HCT116 (cell line): ENCODE measurements around the gene POLE. TPM values are rescaled to one million over a fixed set of nuclear protein-coding genes. Genes with fewer than 3 reads are reported as not detected.

Experiments used
- ATAC-seq: fragments of 200-7000 bp; cut with Tn5 transposase; 2 replicates; pipeline ENCODE4 v1.9.1; 2020; ENCODE audit warnings: mild to moderate bottlenecking, moderate library complexity
- BruUV-seq: library from RNA; stranded (reverse); fragments of 400-500 nt; replicated peaks from 2 replicates; lab custom pipeline; 2021; lab: Mats Ljungman, UMichigan
- CTCF ChIA-PET: fragments of 300-600 bp; sonication (Branson Sonifier 250); formaldehyde crosslinking; loops from one replicate; lab custom pipeline; 2021; ENCODE audit warnings: antibody characterized with exemption; lab: Charles Lee
- POLR2A ChIA-PET: fragments of 300-600, 350-600 bp; sonication (Branson Sonifier 250); formaldehyde crosslinking; loops from one replicate; lab custom pipeline; 2021; ENCODE audit warnings: antibody characterized with exemption; lab: Charles Lee
- RAD21 ChIA-PET, 2 experiments: fragments of 300-600 bp; sonication (Branson Sonifier 250); formaldehyde crosslinking; loops; one replicate each; lab custom pipeline; 2023; ENCODE audit warnings: low total read pairs in 2 of 2; ENCODE audit not compliant: uncharacterized antibody in 2 of 2, unreplicated experiment in 2 of 2, low non-redundant PET in 1 of 2; lab: Charles Lee
- DNase-seq: peaks from one replicate; pipeline ENCODE4 v3.0.0-alpha.2; 2010; ENCODE audit warnings: low read depth, low spot score
- H2AFZ ChIP-seq: fragments of 200-600 bp; shearing (Covaris generic), sonication (generic); 2 replicates; pipeline ENCODE4 v1.6.1; 2017; ENCODE audit warnings: low read depth, mixed run types, mixed read lengths, antibody characterized with exemption, low read length; ENCODE audit not compliant: poor library complexity, severe bottlenecking
- H3K27ac ChIP-seq: 2 replicates; pipeline ENCODE4 v1.5.1; 2012; ENCODE audit warnings: low read depth, low read length
- H3K27me3 ChIP-seq: fragments of 200-600 bp; sonication (generic); 2 replicates; pipeline ENCODE4 v1.6.1; 2016; ENCODE audit warnings: mixed run types, low read length, mixed read lengths; ENCODE audit not compliant: insufficient read depth
- H3K36me3 ChIP-seq, 2 experiments: fragments of 200-500 bp in 1 of 2; fragments of 200-600 bp in 1 of 2; sonication (Bioruptor generic) in 1 of 2; sonication (generic) in 1 of 2; 2 replicates each; pipeline versions ENCODE4 v1.5.1 to v1.6.1; 2014 to 2016; ENCODE audit warnings: low read length in 2 of 2, inconsistent platforms in 1 of 2, mixed read lengths in 1 of 2, mixed run types in 1 of 2; ENCODE audit not compliant: insufficient read depth in 2 of 2, control insufficient read depth in 1 of 2
- H3K4me1 ChIP-seq, 2 experiments: fragments of 200-600 bp in 1 of 2; sonication (generic) in 1 of 2; 2 replicates each; pipeline versions ENCODE4 v1.5.1 to v1.6.1; 2012 to 2017; ENCODE audit warnings: low read length in 2 of 2, inconsistent platforms in 1 of 2, mild to moderate bottlenecking in 1 of 2, mixed read lengths in 1 of 2, mixed run types in 1 of 2, moderate library complexity in 1 of 2; ENCODE audit not compliant: insufficient read depth in 2 of 2, control insufficient read depth in 1 of 2
- H3K4me2 ChIP-seq: fragments of 200-600 bp; sonication (generic); 2 replicates; pipeline ENCODE4 v1.6.1; 2017; ENCODE audit warnings: mixed run types, low read length, mixed read lengths
- H3K4me3 ChIP-seq, 2 experiments: fragments of 200-600 bp in 1 of 2; sonication (generic) in 1 of 2; replicated peaks in 1 of 2; 2 replicates each; pipeline ENCODE4 v1.5.1; 2011 to 2016; ENCODE audit warnings: low read length in 2 of 2, control low read depth in 1 of 2, low read depth in 1 of 2, mild to moderate bottlenecking in 1 of 2, mixed read lengths in 1 of 2, mixed run types in 1 of 2
- H3K79me2 ChIP-seq: fragments of 200-600 bp; sonication (generic); 2 replicates; pipeline ENCODE4 v1.6.1; 2017; ENCODE audit warnings: mild to moderate bottlenecking, mixed run types, low read length, moderate library complexity, mixed read lengths; ENCODE audit not compliant: insufficient read depth
- H3K9ac ChIP-seq: fragments of 200-600 bp; sonication (generic); 2 replicates; pipeline ENCODE4 v1.6.1; 2016; ENCODE audit warnings: low read length, mixed read lengths
- H3K9me2 ChIP-seq: fragments of 200-600 bp; sonication (generic), shearing (Covaris generic); 2 replicates; pipeline ENCODE4 v1.6.1; 2017; ENCODE audit warnings: mixed run types, mild to moderate bottlenecking, moderate library complexity; ENCODE audit not compliant: insufficient read depth
- H3K9me3 ChIP-seq, 2 experiments: fragments of 200-500 bp in 1 of 2; fragments of 200-600 bp in 1 of 2; sonication (Bioruptor generic) in 1 of 2; sonication (generic) in 1 of 2; 2 replicates each; pipeline ENCODE4 v1.6.1; 2014 to 2017; ENCODE audit warnings: low read length in 2 of 2, mixed read lengths in 2 of 2, inconsistent platforms in 1 of 2, low read depth in 1 of 2, mild to moderate bottlenecking in 1 of 2, mixed run types in 1 of 2, moderate library complexity in 1 of 2; ENCODE audit not compliant: control insufficient read depth in 1 of 2, insufficient read depth in 1 of 2
- H4K20me1 ChIP-seq: fragments of 200-600 bp; sonication (generic), shearing (Covaris generic); 2 replicates; pipeline ENCODE4 v1.6.1; 2017; ENCODE audit warnings: mixed run types, mild to moderate bottlenecking, moderate library complexity; ENCODE audit not compliant: insufficient read depth
- CBX3 ChIP-seq: IDR thresholded peaks from 2 replicates; pipeline ENCODE4 v1.6.1; 2012; ENCODE audit warnings: low read depth
- CTCF ChIP-seq, 3 experiments: fragments of 200-600 bp in 1 of 3; sonication (generic) in 1 of 3; IDR thresholded peaks in 2 of 3; conservative IDR thresholded peaks in 1 of 3; 2 replicates each; pipeline ENCODE4 v1.5.1; 2012 to 2017; ENCODE audit warnings: low read depth in 2 of 3, low read length in 2 of 3, antibody characterized with exemption in 1 of 3, borderline replicate concordance in 1 of 3, control low read depth in 1 of 3, mild to moderate bottlenecking in 1 of 3, mixed read lengths in 1 of 3, mixed run types in 1 of 3, moderate library complexity in 1 of 3; ENCODE audit not compliant: insufficient read depth in 1 of 3
- ELF1 ChIP-seq: IDR thresholded peaks from 2 replicates; pipeline ENCODE4 v1.6.1; 2012; ENCODE audit warnings: low read depth, borderline replicate concordance
- EZH2phosphoT487 ChIP-seq: fragments of 200-600 bp; IDR thresholded peaks from 2 replicates; pipeline ENCODE4 v1.6.1; 2018; ENCODE audit warnings: antibody characterized with exemption, borderline replicate concordance
- JUND ChIP-seq: IDR thresholded peaks from 2 replicates; pipeline ENCODE4 v1.6.1; 2012
- MAX ChIP-seq: IDR thresholded peaks from 2 replicates; pipeline ENCODE4 v1.6.1; 2012
- POLR2A ChIP-seq: IDR thresholded peaks from 2 replicates; pipeline ENCODE4 v1.7.0; 2011; ENCODE audit warnings: borderline replicate concordance; ENCODE audit not compliant: insufficient read depth, insufficient read length; ENCODE audit errors: extremely low read depth
- POLR2AphosphoS5 ChIP-seq: IDR thresholded peaks from 2 replicates; pipeline ENCODE4 v1.6.1; 2011; ENCODE audit warnings: mild to moderate bottlenecking, low read depth, low read length, moderate library complexity
- SIN3A ChIP-seq: IDR thresholded peaks from 2 replicates; pipeline ENCODE4 v1.6.1; 2012; ENCODE audit warnings: low read depth
- YY1 ChIP-seq: IDR thresholded peaks from 2 replicates; pipeline ENCODE4 v1.6.1; 2011; ENCODE audit warnings: low read length, low read depth, moderate library complexity, mild to moderate bottlenecking; ENCODE audit not compliant: insufficient replicate concordance; ENCODE audit errors: extremely low read depth
- ZBTB33 ChIP-seq: IDR thresholded peaks from 2 replicates; pipeline ENCODE4 v1.6.1; 2011; ENCODE audit warnings: mild to moderate bottlenecking, low read length, moderate library complexity; ENCODE audit not compliant: insufficient replicate concordance; ENCODE audit errors: extremely low read depth
- ZFX ChIP-seq: fragments of 450-650 bp; IDR thresholded peaks from 2 replicates; pipeline ENCODE4 v1.6.1; 2017
- ZNF274 ChIP-seq: fragments of 200-500 bp; sonication (Bioruptor generic); IDR thresholded peaks from 2 replicates; pipeline ENCODE4 v1.6.1; 2014; ENCODE audit warnings: mild to moderate bottlenecking, low read depth, low read length, inconsistent platforms
- intact Hi-C: fragments of 100-400 bp; cut with micrococcal nuclease; formaldehyde crosslinking; loops from 2 replicates; pipeline ENCODE4 v1.10.0; 2022
- total RNA-seq: library from RNA; stranded (reverse); gene quantifications from one replicate; pipeline ENCODE4 v1.2.1, GENCODE V29; 2021; ENCODE audit not compliant: unreplicated experiment

Gene POLE
- total RNA-seq, 1 experiment from 2014 or later = 128 TPM

- TF ChIP-seq CTCF (IDR thresholded peaks at IDR 0.05 in 2 of 3, conservative IDR thresholded peaks at IDR 0.05 in 1 of 3; ENCODE audit: borderline replicate concordance in 1 of 3, insufficient read depth in 1 of 3, low read depth in 2 of 3, low read length in 2 of 3) (no peak), SIN3A (no peak), MAX (no peak)
These were observed 53.7 kb downstream of the POLE start (continued) for GRCh38 chr12:132633398-132633797.

- intact Hi-C loops = no loop called here
- Histone ChIP-seq H2AFZ (no peak overlapping the region), H3K9me3 (no peaks in the 10 kb centered on the region), H3K36me3 (peaks cover 33 to 63% of the 10 kb centered on the region in 2 experiments), H3K9ac (no peak overlapping the region), H3K79me2 (no peaks in the 10 kb centered on the region), H3K27me3 (no peaks in the 10 kb centered on the region), H3K9me2 (no peaks in the 10 kb centered on the region), H3K4me2 (no peak overlapping the region), H4K20me1 (no peaks in the 10 kb centered on the region), H3K27ac (no peak overlapping the region), H3K4me3 (no peak overlapping the region), H3K4me1 (no peaks in the 10 kb centered on the region)
- ChIA-PET RAD21 (no interaction called here), POLR2A (interaction anchor here (0.6 kb wide), 1 partner anchor 24 kb away, joined by 3 read pairs; no protein-coding TSS in a partner anchor), CTCF (interaction anchor here (0.7 kb wide), 1 partner anchor 18 kb away, joined by 3 read pairs; no protein-coding TSS in a partner anchor)
- TF ChIP-seq ZNF274 (no peak), SIN3A (no peak), POLR2AphosphoS5 (no peak), ELF1 (no peak), CTCF (IDR thresholded peaks at IDR 0.05 in 2 of 3, conservative IDR thresholded peaks at IDR 0.05 in 1 of 3; ENCODE audit: borderline replicate concordance in 1 of 3, insufficient read depth in 1 of 3, low read depth in 2 of 3, low read length in 2 of 3) (no peak), POLR2A (no peak), EZH2phosphoT487 (no peak), ZBTB33 (no peak), ZFX (no peak), YY1 (no peak), JUND (no peak), CBX3 (no peak)
- BruUV-seq = no TSS peak
- ATAC-seq (no peak), DNase-seq (no peak)
These were observed 54.5 kb downstream of the POLE start for GRCh38 chr12:132632521-132633228.
